Stimulated activated naive CD8-positive, alpha-beta T cell treated with anti-CD3 and anti-CD28 coated beads, Interleukin-15, Interleukin-2, amounts not matched to agents 100 ng/mL and 50 ng/mL, for 24 hours (primary cell): ENCODE data around the gene MAP1B.

Experiments
- H3K27ac Mint-ChIP-seq: one replicate; pipeline ENCODE4 v1.8.0; 2021; ENCODE audit warnings: mild to moderate bottlenecking, mixed read lengths
- H3K27me3 Mint-ChIP-seq: one replicate; pipeline ENCODE4 v1.8.0; 2021; ENCODE audit warnings: mixed read lengths
- H3K36me3 Mint-ChIP-seq: one replicate; pipeline ENCODE4 v1.8.0; 2021; ENCODE audit warnings: low read depth, mixed read lengths
- H3K4me1 Mint-ChIP-seq: one replicate; pipeline ENCODE4 v1.8.0; 2021; ENCODE audit warnings: low read depth, mixed read lengths
- H3K4me3 Mint-ChIP-seq: one replicate; pipeline ENCODE4 v1.8.0; 2021; ENCODE audit warnings: mild to moderate bottlenecking, mixed read lengths
- H3K9me3 Mint-ChIP-seq: one replicate; pipeline ENCODE4 v1.8.0; 2021; ENCODE audit warnings: mixed read lengths

MAP1B gene

GRCh38 chr5:72107131-72107900 is at the start of gene MAP1B:
Gene MAP1B, plus strand, starts transcription at chr5:72107475. Its CDS starts 57 bp downstream, at chr5:72107532.
- Mint-ChIP-seq H3K9me3 (peaks cover 4% of the 10 kb centered on the region), H3K36me3 (no peaks in the 10 kb centered on the region), H3K4me1 (peaks cover 14% of the 10 kb centered on the region), H3K4me3 (peak within 1 kb of the TSS; percentile 57), H3K27me3 (peaks cover 83% of the 10 kb centered on the region), H3K27ac (no peak within 1 kb of the TSS)

GRCh38 chr5:72057816-72058215 is 49.5 kb upstream of the MAP1B start:
- H3K27me3 Mint-ChIP-seq, result peaks cover 10% of the 10 kb centered on the region
- no peak overlapping the region for H3K27ac Mint-ChIP-seq
- no peak overlapping the region for H3K4me3 Mint-ChIP-seq
- no peaks in the 10 kb centered on the region for H3K4me1 Mint-ChIP-seq
- H3K36me3 Mint-ChIP-seq, result no peaks in the 10 kb centered on the region
- no peaks in the 10 kb centered on the region for H3K9me3 Mint-ChIP-seq

GRCh38 chr5:72063219-72063819 is 44.0 kb upstream of the MAP1B start:
- H3K4me1 Mint-ChIP-seq, result no peaks in the 10 kb centered on the region
- no peak overlapping the region for H3K4me3 Mint-ChIP-seq
- no peak overlapping the region for H3K27ac Mint-ChIP-seq
- peaks cover 11% of the 10 kb centered on the region for H3K27me3 Mint-ChIP-seq
- H3K9me3 Mint-ChIP-seq, result no peaks in the 10 kb centered on the region
- H3K36me3 Mint-ChIP-seq, result no peaks in the 10 kb centered on the region

GRCh38 chr5:72064801-72065570 is 42.3 kb upstream of the MAP1B start:
- Mint-ChIP-seq H3K4me3 (no peak overlapping the region), H3K27ac (no peak overlapping the region), H3K9me3 (no peaks in the 10 kb centered on the region)

GRCh38 chr5:72065751-72066255 is 41.5 kb upstream of the MAP1B start:
- H3K4me3 Mint-ChIP-seq, result no peak overlapping the region
- H3K36me3 Mint-ChIP-seq, result no peaks in the 10 kb centered on the region
- no peak overlapping the region for H3K27ac Mint-ChIP-seq
- no peaks in the 10 kb centered on the region for H3K9me3 Mint-ChIP-seq
- H3K27me3 Mint-ChIP-seq, result peaks cover 29% of the 10 kb centered on the region
- no peaks in the 10 kb centered on the region for H3K4me1 Mint-ChIP-seq

More at GRCh38 chr5:72064801-72065570, 42.3 kb upstream of the MAP1B start:
- Mint-ChIP-seq H3K27me3 (peaks cover 23% of the 10 kb centered on the region), H3K4me1 (no peaks in the 10 kb centered on the region), H3K36me3 (no peaks in the 10 kb centered on the region)

GRCh38 chr5:72066705-72067107 is 40.6 kb upstream of the MAP1B start:
- Mint-ChIP-seq H3K36me3 (no peaks in the 10 kb centered on the region), H3K4me3 (no peak overlapping the region), H3K4me1 (no peaks in the 10 kb centered on the region), H3K9me3 (no peaks in the 10 kb centered on the region), H3K27me3 (peaks cover 35% of the 10 kb centered on the region), H3K27ac (no peak overlapping the region)

GRCh38 chr5:72067682-72068470 is 39.4 kb upstream of the MAP1B start:
- no peak overlapping the region for H3K27ac Mint-ChIP-seq
- H3K4me3 Mint-ChIP-seq, result no peak overlapping the region
- H3K4me1 Mint-ChIP-seq, result no peaks in the 10 kb centered on the region
- no peaks in the 10 kb centered on the region for H3K9me3 Mint-ChIP-seq
- H3K36me3 Mint-ChIP-seq, result no peaks in the 10 kb centered on the region
- H3K27me3 Mint-ChIP-seq, result peaks cover 44% of the 10 kb centered on the region

GRCh38 chr5:72070529-72070928 is 36.7 kb upstream of the MAP1B start:
- no peaks in the 10 kb centered on the region for H3K4me1 Mint-ChIP-seq
- H3K4me3 Mint-ChIP-seq, result no peak overlapping the region
- no peaks in the 10 kb centered on the region for H3K36me3 Mint-ChIP-seq
- H3K27me3 Mint-ChIP-seq, result peaks cover 44% of the 10 kb centered on the region
- H3K27ac Mint-ChIP-seq, result no peak overlapping the region
- H3K9me3 Mint-ChIP-seq, result no peaks in the 10 kb centered on the region

- no peak overlapping the region for H3K4me3 Mint-ChIP-seq
- H3K4me1 Mint-ChIP-seq, result no peaks in the 10 kb centered on the region
- peaks cover 44% of the 10 kb centered on the region for H3K27me3 Mint-ChIP-seq
- H3K27ac Mint-ChIP-seq, result no peak overlapping the region
- no peaks in the 10 kb centered on the region for H3K9me3 Mint-ChIP-seq
- no peaks in the 10 kb centered on the region for H3K36me3 Mint-ChIP-seq
Measured at GRCh38 chr5:72071906-72072305, 35.4 kb upstream of the MAP1B start.

GRCh38 chr5:72074251-72074650 is 33.0 kb upstream of the MAP1B start:
- Mint-ChIP-seq H3K36me3 (no peaks in the 10 kb centered on the region), H3K4me1 (no peaks in the 10 kb centered on the region), H3K27me3 (peaks cover 48% of the 10 kb centered on the region), H3K4me3 (no peak overlapping the region), H3K27ac (no peak overlapping the region), H3K9me3 (no peaks in the 10 kb centered on the region)

GRCh38 chr5:72075461-72075860 is 31.8 kb upstream of the MAP1B start:
- Mint-ChIP-seq H3K36me3 (no peaks in the 10 kb centered on the region), H3K4me1 (no peaks in the 10 kb centered on the region), H3K4me3 (no peak overlapping the region), H3K9me3 (no peaks in the 10 kb centered on the region), H3K27me3 (peaks cover 46% of the 10 kb centered on the region), H3K27ac (no peak overlapping the region)

- Mint-ChIP-seq H3K9me3 (no peaks in the 10 kb centered on the region), H3K4me3 (no peak overlapping the region), H3K27me3 (peaks cover 44% of the 10 kb centered on the region), H3K4me1 (no peaks in the 10 kb centered on the region), H3K27ac (no peak overlapping the region), H3K36me3 (no peaks in the 10 kb centered on the region)
Measured at GRCh38 chr5:72076621-72077300, 30.5 kb upstream of the MAP1B start.

- H3K4me3 Mint-ChIP-seq, result no peak overlapping the region
- H3K27me3 Mint-ChIP-seq, result peaks cover 44% of the 10 kb centered on the region
- no peaks in the 10 kb centered on the region for H3K36me3 Mint-ChIP-seq
- no peak overlapping the region for H3K27ac Mint-ChIP-seq
- H3K9me3 Mint-ChIP-seq, result no peaks in the 10 kb centered on the region
- H3K4me1 Mint-ChIP-seq, result no peaks in the 10 kb centered on the region
Measured at GRCh38 chr5:72077390-72077789, 29.9 kb upstream of the MAP1B start.

- Mint-ChIP-seq H3K9me3 (no peaks in the 10 kb centered on the region), H3K36me3 (no peaks in the 10 kb centered on the region), H3K4me1 (no peaks in the 10 kb centered on the region), H3K27me3 (peaks cover 56% of the 10 kb centered on the region), H3K4me3 (no peak overlapping the region), H3K27ac (no peak overlapping the region)
Measured at GRCh38 chr5:72079288-72079687, 28.0 kb upstream of the MAP1B start.
